Measurements from ENCODE around the gene KIF21A.

GRCh38 chr12:39441963-39442830, 723 bp downstream of the KIF21A start:
- no peak for TF ChIP-seq FOXP2 (optimal IDR thresholded peaks at IDR 0.05; ENCODE audit: control extremely low read depth, extremely low read length, insufficient read depth)
- no peak for TF ChIP-seq POLR2AphosphoS5 (IDR thresholded peaks at IDR 0.05; ENCODE audit: borderline replicate concordance, low read depth, low read length)
- TF ChIP-seq EZH2 (IDR thresholded peaks at IDR 0.05), result no peak
